ENCODE data around the gene SPTAN1. TPM values are rescaled to one million over a fixed set of nuclear protein-coding genes. Genes with fewer than 3 reads are reported as not detected.

SPTAN1 gene
- total RNA-seq, 1 donor from 2014 or later = 270 TPM

DNA sequence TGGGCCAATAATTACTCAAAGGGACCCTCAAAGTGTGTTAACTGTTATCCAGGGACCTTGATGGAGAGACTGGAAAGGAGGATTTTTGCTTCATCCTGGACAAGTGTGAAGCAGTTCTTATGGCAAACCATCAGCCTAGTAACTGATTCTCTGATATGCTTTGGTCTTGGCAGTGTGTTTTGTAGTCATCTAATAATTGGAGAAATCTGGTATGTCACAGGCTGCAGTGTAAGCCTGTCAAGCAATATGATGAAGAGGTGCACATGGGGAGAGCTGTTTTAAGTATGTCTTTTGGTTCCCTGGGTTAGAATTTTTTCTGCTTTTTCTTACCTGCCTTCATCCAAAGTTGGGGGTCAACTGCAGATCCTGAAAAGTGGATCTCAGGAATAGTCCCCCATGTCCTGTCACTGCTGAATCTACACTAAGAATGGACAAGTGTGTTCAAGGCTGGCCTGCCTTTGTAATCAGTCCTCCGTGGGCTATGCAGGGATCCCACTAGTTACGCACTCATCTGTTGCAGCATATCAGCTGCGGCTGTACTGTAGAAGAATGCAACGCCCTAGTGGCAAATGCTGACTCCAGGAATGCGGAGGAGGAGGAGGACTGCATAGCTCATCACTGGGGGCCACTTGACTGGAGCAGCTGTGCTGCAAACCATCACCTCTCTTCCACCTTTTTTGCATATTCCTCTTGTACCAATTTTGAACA is 1.9 kb downstream of the SPTAN1 start:
- Mint-ChIP-seq H3K27me3 (no peaks in the 10 kb centered on the region), H3K4me3 (no peak overlapping the region), H3K27ac (no peak overlapping the region), H3K4me1 (ENCODE audit: unreplicated experiment) (peaks cover 36% of the 10 kb centered on the region), H3K36me3 (no peaks in the 10 kb centered on the region), H3K9me3 (no peaks in the 10 kb centered on the region)
- peak; percentile 38 for TF ChIP-seq CTCF (conservative IDR thresholded peaks at IDR 0.05)
- DNase-seq (ENCODE audit: extremely low spot score, unreplicated experiment) = no peak

DNA sequence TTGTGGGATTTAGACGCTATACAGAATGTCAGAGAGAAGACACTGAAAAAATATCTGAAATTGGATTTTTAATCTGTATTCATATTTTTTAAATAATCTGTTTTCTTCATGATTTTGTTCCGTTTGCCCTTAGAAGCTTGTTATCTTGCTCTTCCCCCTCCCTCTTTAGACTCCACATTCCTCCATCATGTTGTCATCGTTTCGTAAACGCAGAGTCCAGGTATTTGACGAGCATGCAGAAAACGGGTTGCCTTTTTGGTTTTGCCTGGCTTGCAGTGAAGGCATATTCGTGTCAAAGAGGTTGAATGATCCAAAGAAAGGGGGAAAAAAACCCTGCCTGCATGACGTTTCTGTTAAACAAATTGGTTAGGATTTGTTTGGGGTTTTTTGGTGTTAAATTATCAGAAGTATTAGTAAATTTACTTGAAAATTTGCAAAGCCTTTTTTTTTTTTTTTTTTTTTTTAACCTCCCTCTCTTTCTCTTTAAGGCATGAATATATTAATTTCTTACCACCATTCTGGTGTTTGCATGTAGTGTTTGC is 2.9 kb downstream of the SPTAN1 start:
- Mint-ChIP-seq H3K27me3 (no peaks in the 10 kb centered on the region), H3K27ac (no peak overlapping the region), H3K36me3 (no peaks in the 10 kb centered on the region), H3K4me1 (ENCODE audit: unreplicated experiment) (peaks cover 27% of the 10 kb centered on the region), H3K4me3 (no peak overlapping the region), H3K9me3 (no peaks in the 10 kb centered on the region)
- no peak for TF ChIP-seq CTCF (conservative IDR thresholded peaks at IDR 0.05)
- no peak for DNase-seq (ENCODE audit: extremely low spot score, unreplicated experiment)

GRCh38 chr9:128556276-128556675 is 3.9 kb downstream of the SPTAN1 start:
- no peaks in the 10 kb centered on the region for H3K9me3 Mint-ChIP-seq
- H3K36me3 Mint-ChIP-seq = no peaks in the 10 kb centered on the region
- DNase-seq (ENCODE audit: extremely low spot score, unreplicated experiment) = no peak
- peak overlapping the region; percentile 76 for H3K27ac Mint-ChIP-seq
- no peaks in the 10 kb centered on the region for H3K27me3 Mint-ChIP-seq
- no peak for TF ChIP-seq CTCF (conservative IDR thresholded peaks at IDR 0.05)
- H3K4me3 Mint-ChIP-seq = no peak overlapping the region
- peaks cover 24% of the 10 kb centered on the region for H3K4me1 Mint-ChIP-seq (ENCODE audit: unreplicated experiment)

- no peaks in the 10 kb centered on the region for H3K9me3 Mint-ChIP-seq
- no peak for DNase-seq (ENCODE audit: extremely low spot score, unreplicated experiment)
- no peak for TF ChIP-seq CTCF (conservative IDR thresholded peaks at IDR 0.05)
- H3K36me3 Mint-ChIP-seq = peaks cover 5% of the 10 kb centered on the region
- H3K4me3 Mint-ChIP-seq = peak overlapping the region; percentile 11
- no peaks in the 10 kb centered on the region for H3K27me3 Mint-ChIP-seq
- H3K27ac Mint-ChIP-seq = peak overlapping the region; percentile 76
- peaks cover 29% of the 10 kb centered on the region for H3K4me1 Mint-ChIP-seq (ENCODE audit: unreplicated experiment)
These were observed 4.7 kb downstream of the SPTAN1 start for GRCh38 chr9:128556926-128557634.

DNA sequence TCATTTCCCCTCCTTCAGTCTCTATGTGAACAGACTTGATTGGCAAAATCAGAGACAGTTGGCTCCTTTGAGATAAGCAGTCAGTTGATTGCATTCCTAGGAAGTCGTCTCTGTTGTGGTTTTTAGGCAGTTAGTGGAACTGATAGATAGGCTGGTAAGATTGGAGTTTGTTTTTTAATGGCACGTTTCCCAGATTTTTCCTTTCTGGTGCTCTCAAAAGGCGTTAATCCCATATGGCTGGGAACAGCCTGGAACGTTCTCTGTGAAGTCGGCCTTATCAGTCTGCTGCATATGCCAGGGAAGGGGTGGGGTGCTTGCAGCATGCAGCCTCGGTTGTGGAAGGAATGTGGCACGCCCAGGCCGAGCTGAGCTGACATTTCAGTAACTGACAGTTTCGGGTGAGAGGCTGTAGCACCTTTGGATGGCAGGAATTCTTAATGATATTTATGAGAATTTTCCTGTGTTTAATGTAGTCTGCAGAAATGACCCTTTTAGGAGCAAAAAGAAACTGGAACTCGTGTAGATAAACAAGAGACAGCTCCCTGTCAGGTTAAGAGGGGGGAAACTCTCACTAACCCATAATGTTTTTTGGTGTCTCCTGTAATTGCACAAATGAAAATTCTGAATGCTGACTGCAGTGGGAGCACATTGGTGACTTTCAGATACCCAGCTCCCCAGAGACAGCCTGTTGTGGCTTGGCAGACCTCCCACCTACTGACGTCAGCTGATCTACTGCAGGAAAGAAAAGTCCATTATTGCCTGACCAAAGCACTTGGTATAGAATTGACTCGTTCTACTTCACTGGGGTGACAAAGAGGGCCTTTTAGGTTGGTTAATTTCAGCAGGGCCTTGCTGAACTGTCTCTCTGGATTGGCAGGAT is 6.3 kb downstream of the SPTAN1 start:
- no peaks in the 10 kb centered on the region for H3K27me3 Mint-ChIP-seq
- DNase-seq (ENCODE audit: extremely low spot score, unreplicated experiment) = no peak

More for the DNA sequence above, 6.3 kb downstream of the SPTAN1 start:
- TF ChIP-seq CTCF (conservative IDR thresholded peaks at IDR 0.05) = no peak
- peak overlapping the region; percentile 95 for H3K27ac Mint-ChIP-seq
- H3K4me1 Mint-ChIP-seq (ENCODE audit: unreplicated experiment) = peaks cover 29% of the 10 kb centered on the region
- peak overlapping the region; percentile 66 for H3K4me3 Mint-ChIP-seq
- peaks cover 8% of the 10 kb centered on the region for H3K36me3 Mint-ChIP-seq
- H3K9me3 Mint-ChIP-seq = no peaks in the 10 kb centered on the region

All from type B pancreatic cell (in vitro differentiated cells).